ENCODE data around the gene ILKAP. TPM values are rescaled to one million over a fixed set of nuclear protein-coding genes. Genes with fewer than 3 reads are reported as not detected.

ILKAP gene
- total and polyA plus RNA-seq, 11 donors: 12.4 to 41.7 (median 24.0) TPM

GRCh38 chr2:238244151-238244550, 40.7 kb upstream of the ILKAP start:
- intact Hi-C loops (cut with DNase I): loop anchor here in 1 of 10 donors (5.0 kb wide), 1 partner anchor 42 kb away; the partner anchor contains the start of gene ILKAP
- no peak overlapping the region for H3K4me3 ChIP-seq
- 96 to 98% (median 96%) methylated on average over 5 of the region's 5 CpGs for WGBS, 4 donors
- peaks cover 0 to 13% (median 0%) of the 10 kb centered on the region in 9 donors for H3K27me3 ChIP-seq
- no peaks in the 10 kb centered on the region for H3K9me3 ChIP-seq
- ATAC-seq (no peak), DNase-seq (no peak)
- TF ChIP-seq POLR2A (IDR thresholded peaks at IDR 0.05) (no peak), CTCF (IDR thresholded peaks at IDR 0.05) (no peak)
- H3K27ac ChIP-seq: no peak overlapping the region
- H3K4me1 ChIP-seq: peaks cover 0 to 34% (median 17%) of the 10 kb centered on the region in 12 donors
- peaks cover 0 to 55% (median 41%) of the 10 kb centered on the region in 9 donors for H3K36me3 ChIP-seq

GRCh38 chr2:238243496-238244076, 40.1 kb upstream of the ILKAP start:
- Histone ChIP-seq H3K4me1 (peaks cover 0 to 39% (median 19%) of the 10 kb centered on the region in 12 donors), H3K27ac (peak overlapping the region in 4 of 12 donors; percentile 15 to 69 (median 50)), H3K27me3 (peaks cover 0 to 19% (median 5%) of the 10 kb centered on the region in 9 donors), H3K4me3 (no peak overlapping the region), H3K9me3 (no peaks in the 10 kb centered on the region), H3K36me3 (peaks cover 0 to 50% (median 37%) of the 10 kb centered on the region in 9 donors)
- ATAC-seq (no peak), DNase-seq (peak in 1 of 5 donors; percentile 27)
- TF ChIP-seq POLR2A (IDR thresholded peaks at IDR 0.05): no peak
- no peak for TF ChIP-seq CTCF (IDR thresholded peaks at IDR 0.05)
- intact Hi-C loops (cut with DNase I): loop anchor here in 1 of 10 donors (5.0 kb wide), 1 partner anchor 41 kb away; the partner anchor contains the start of gene ILKAP
- 87 to 93% (median 91%) methylated on average over 10 of the region's 10 CpGs for WGBS, 4 donors

GRCh38 chr2:238242731-238243495, 39.4 kb upstream of the ILKAP start:
- 43 to 59% (median 44%) methylated on average over 6 to 7 of the region's 7 CpGs for WGBS, 4 donors
- peaks cover 0 to 44% (median 32%) of the 10 kb centered on the region in 9 donors for H3K36me3 ChIP-seq
- H3K27ac ChIP-seq: peak overlapping the region in 10 of 12 donors; percentile 6 to 69 (median 29)
- H3K4me3 ChIP-seq: no peak overlapping the region
- no peaks in the 10 kb centered on the region for H3K9me3 ChIP-seq
- intact Hi-C loops (cut with DNase I): loop anchor here in 1 of 10 donors (5.0 kb wide), 1 partner anchor 41 kb away; the partner anchor contains the start of gene ILKAP
- DNase-seq: peak in 4 of 5 donors; percentile 34 to 60 (median 40)
- peaks cover 0 to 39% (median 19%) of the 10 kb centered on the region in 12 donors for H3K4me1 ChIP-seq
- H3K27me3 ChIP-seq: peaks cover 0 to 24% (median 7%) of the 10 kb centered on the region in 9 donors
- TF ChIP-seq POLR2A (IDR thresholded peaks at IDR 0.05) (no peak), CTCF (IDR thresholded peaks at IDR 0.05) (no peak)
- peak; percentile 22 to 52 (median 42) for ATAC-seq

GRCh38 chr2:238241970-238242369, 38.5 kb upstream of the ILKAP start:
- H3K27ac ChIP-seq: peak overlapping the region in 5 of 12 donors; percentile 6 to 69 (median 27)
- peaks cover 0 to 34% (median 7%) of the 10 kb centered on the region in 9 donors for H3K27me3 ChIP-seq
- intact Hi-C loops (cut with DNase I): loop anchor here in 1 of 10 donors (5.0 kb wide), 1 partner anchor 40 kb away; the partner anchor contains the start of gene ILKAP
- peaks cover 0 to 39% (median 19%) of the 10 kb centered on the region in 12 donors for H3K4me1 ChIP-seq
- no peak for TF ChIP-seq CTCF (IDR thresholded peaks at IDR 0.05)
- no peak for TF ChIP-seq POLR2A (IDR thresholded peaks at IDR 0.05)
- H3K36me3 ChIP-seq: peaks cover 0 to 34% (median 23%) of the 10 kb centered on the region in 9 donors
- no peak overlapping the region for H3K4me3 ChIP-seq
- no peaks in the 10 kb centered on the region for H3K9me3 ChIP-seq
- no peak for ATAC-seq
- WGBS, 4 donors: 84 to 90% (median 87%) methylated on average over 2 of the region's 2 CpGs
- DNase-seq: no peak
